HEK293 (cell line): ENCODE measurements around the gene ABCA12.

Experiments used
- CTCF ChIA-PET: fragments of 350-600 bp; formaldehyde crosslinking; extraction: SDS; loops from one replicate; lab custom pipeline; 2021; ENCODE audit warnings: antibody characterized with exemption; lab: Yijun Ruan, JAX
- POLR2A ChIA-PET: fragments of 300-600 bp; formaldehyde crosslinking; extraction: SDS; loops from one replicate; lab custom pipeline; 2020; ENCODE audit warnings: antibody characterized with exemption, inconsistent platforms; lab: Yijun Ruan, JAX
- H3K27ac ChIP-seq: fragments of 200-500 bp; sonication (Bioruptor generic); 2 replicates; pipeline ENCODE4 v1.5.1; 2014; ENCODE audit warnings: low read depth, low read length, control low read depth, inconsistent platforms; ENCODE audit errors: extremely low read depth
- H3K36me3 ChIP-seq, 2 experiments: fragments of 200-500 bp in 1 of 2; sonication (Bioruptor generic) in 1 of 2; 1 replicate in 1 of 2; 2 replicates in 1 of 2; pipeline ENCODE4 v1.5.1; 2014 to 2017; ENCODE audit warnings: inconsistent platforms in 2 of 2, low read length in 2 of 2; ENCODE audit not compliant: control insufficient read depth in 2 of 2, insufficient read depth in 1 of 2
- H3K4me1 ChIP-seq: fragments of 200-500 bp; sonication (Bioruptor generic); 2 replicates; pipeline ENCODE4 v1.5.1; 2014; ENCODE audit warnings: mild to moderate bottlenecking, low read length, inconsistent platforms; ENCODE audit not compliant: control insufficient read depth, insufficient read depth
- H3K4me3 ChIP-seq: 2 replicates; pipeline ENCODE4 v1.5.1; 2011; ENCODE audit warnings: low read depth, mild to moderate bottlenecking, control low read depth, low read length, moderate library complexity
- H3K9me3 ChIP-seq: fragments of 200-500 bp; sonication (Bioruptor generic); 2 replicates; pipeline ENCODE4 v1.5.1; 2014; ENCODE audit warnings: low read depth, low read length, inconsistent platforms; ENCODE audit not compliant: control insufficient read depth, insufficient read depth
- GLI2 ChIP-seq: fragments of 450-650 bp; formaldehyde crosslinking; IDR thresholded peaks from 2 replicates; pipeline ENCODE4; 2017; ENCODE audit warnings: missing biosample characterization, missing genetic modification characterization, low read depth, borderline replicate concordance
- GLIS2 ChIP-seq: fragments of 450-650 bp; formaldehyde crosslinking; IDR thresholded peaks from 2 replicates; pipeline ENCODE4 v1.5.1; 2016; ENCODE audit warnings: missing biosample characterization, missing genetic modification characterization
- HOXC10 ChIP-seq: sonication (generic); formaldehyde crosslinking; IDR thresholded peaks from 2 replicates; pipeline ENCODE4 v1.8.1; 2023; ENCODE audit warnings: mild to moderate bottlenecking, missing genetic modification reagents
- KLF8 ChIP-seq: fragments of 450-650 bp; formaldehyde crosslinking; IDR thresholded peaks from 2 replicates; pipeline ENCODE4 v1.5.1; 2016; ENCODE audit warnings: missing biosample characterization, missing genetic modification characterization
- MZF1 ChIP-seq: fragments of 450-650 bp; formaldehyde crosslinking; IDR thresholded peaks from 2 replicates; pipeline ENCODE4 v1.5.1; 2017; ENCODE audit warnings: missing biosample characterization, missing genetic modification characterization, borderline replicate concordance
- OSR2 ChIP-seq: fragments of 450-650 bp; formaldehyde crosslinking; IDR thresholded peaks from 2 replicates; pipeline ENCODE4 v1.5.1; 2016; ENCODE audit warnings: missing biosample characterization, missing genetic modification characterization
- PRDM1 ChIP-seq: fragments of 450-650 bp; formaldehyde crosslinking; IDR thresholded peaks from 2 replicates; pipeline ENCODE4; 2016; ENCODE audit warnings: missing biosample characterization, missing genetic modification characterization
- SCRT2 ChIP-seq: fragments of 450-650 bp; formaldehyde crosslinking; IDR thresholded peaks from 2 replicates; pipeline ENCODE4 v1.5.1; 2016; ENCODE audit warnings: missing biosample characterization, missing genetic modification characterization
- SP3 ChIP-seq: fragments of 450-650 bp; formaldehyde crosslinking; IDR thresholded peaks from 2 replicates; pipeline ENCODE4 v1.5.1; 2016; ENCODE audit warnings: missing biosample characterization, missing genetic modification characterization
- ZBTB7A ChIP-seq: fragments of 450-650 bp; formaldehyde crosslinking; IDR thresholded peaks from 2 replicates; pipeline ENCODE4 v1.5.1; 2016; ENCODE audit warnings: low read depth, missing biosample characterization, missing genetic modification characterization
- ZNF112 ChIP-seq: fragments of 450-650 bp; formaldehyde crosslinking; IDR thresholded peaks from 2 replicates; pipeline ENCODE4 v1.5.0; 2017; ENCODE audit warnings: missing biosample characterization, missing genetic modification characterization
- ZNF16 ChIP-seq: fragments of 450-650 bp; formaldehyde crosslinking; IDR thresholded peaks from 2 replicates; pipeline ENCODE4 v1.5.1; 2016; ENCODE audit warnings: low read depth, missing biosample characterization, missing genetic modification characterization
- ZNF211 ChIP-seq: fragments of 450-650 bp; formaldehyde crosslinking; IDR thresholded peaks from 2 replicates; pipeline ENCODE4 v1.5.1; 2016; ENCODE audit warnings: low read depth, missing biosample characterization, missing genetic modification characterization
- ZNF248 ChIP-seq: fragments of 450-650 bp; formaldehyde crosslinking; IDR thresholded peaks from 2 replicates; pipeline ENCODE4 v1.5.1; 2017; ENCODE audit warnings: missing biosample characterization, missing genetic modification characterization
- ZNF558 ChIP-seq: fragments of 450-650 bp; formaldehyde crosslinking; IDR thresholded peaks from 2 replicates; pipeline ENCODE4 v1.5.1; 2016; ENCODE audit warnings: missing biosample characterization, missing genetic modification characterization
- ZNF600 ChIP-seq: fragments of 450-650 bp; formaldehyde crosslinking; IDR thresholded peaks from 2 replicates; pipeline ENCODE4 v1.5.1; 2016; ENCODE audit warnings: missing biosample characterization, missing genetic modification characterization
- TF ChIP-seq, protein P1 (sequence below): fragments of 450-650 bp; formaldehyde crosslinking; IDR thresholded peaks from 2 replicates; pipeline ENCODE4 v1.5.0; 2017; ENCODE audit warnings: missing biosample characterization, missing genetic modification characterization, borderline replicate concordance
- TF ChIP-seq, protein P2 (sequence below): fragments of 450-650 bp; formaldehyde crosslinking; IDR thresholded peaks from 2 replicates; pipeline ENCODE4 v1.5.1; 2016; ENCODE audit warnings: missing biosample characterization, missing genetic modification characterization
- TF ChIP-seq, protein P3 (sequence below): fragments of 450-650 bp; formaldehyde crosslinking; IDR thresholded peaks from 2 replicates; pipeline ENCODE4 v1.5.1; 2016; ENCODE audit warnings: missing biosample characterization, missing genetic modification characterization
- TF ChIP-seq, protein P4 (sequence below): fragments of 450-650 bp; formaldehyde crosslinking; IDR thresholded peaks from 2 replicates; pipeline ENCODE4 v1.5.1; 2016; ENCODE audit warnings: missing biosample characterization, missing genetic modification characterization
- TF ChIP-seq, protein P5 (sequence below): fragments of 450-650 bp; formaldehyde crosslinking; IDR thresholded peaks from 2 replicates; pipeline ENCODE4 v1.5.1; 2016; ENCODE audit warnings: missing biosample characterization, missing genetic modification characterization

ABCA12 gene

DNA sequence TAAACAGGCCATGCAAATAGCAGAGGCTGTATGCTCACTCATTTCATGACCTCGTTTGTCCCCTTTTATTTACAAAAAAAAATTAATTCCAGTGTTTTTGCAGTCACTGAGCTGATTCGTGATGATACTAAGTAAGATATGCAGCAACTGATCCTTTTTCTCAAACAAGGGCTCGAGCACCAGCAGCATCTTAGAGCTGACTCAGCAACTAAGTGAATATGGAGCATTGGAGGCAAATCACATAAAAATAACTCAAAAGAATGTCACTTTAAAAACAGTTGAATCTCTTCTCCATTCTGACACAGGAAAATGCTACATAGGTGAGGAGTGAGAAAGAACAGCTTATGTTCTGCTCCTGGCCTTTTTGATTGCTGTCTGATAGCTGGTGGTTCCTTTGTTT lies 152.8 kb downstream of the ABCA12 start (continued):
- TF ChIP-seq, protein P1, sequence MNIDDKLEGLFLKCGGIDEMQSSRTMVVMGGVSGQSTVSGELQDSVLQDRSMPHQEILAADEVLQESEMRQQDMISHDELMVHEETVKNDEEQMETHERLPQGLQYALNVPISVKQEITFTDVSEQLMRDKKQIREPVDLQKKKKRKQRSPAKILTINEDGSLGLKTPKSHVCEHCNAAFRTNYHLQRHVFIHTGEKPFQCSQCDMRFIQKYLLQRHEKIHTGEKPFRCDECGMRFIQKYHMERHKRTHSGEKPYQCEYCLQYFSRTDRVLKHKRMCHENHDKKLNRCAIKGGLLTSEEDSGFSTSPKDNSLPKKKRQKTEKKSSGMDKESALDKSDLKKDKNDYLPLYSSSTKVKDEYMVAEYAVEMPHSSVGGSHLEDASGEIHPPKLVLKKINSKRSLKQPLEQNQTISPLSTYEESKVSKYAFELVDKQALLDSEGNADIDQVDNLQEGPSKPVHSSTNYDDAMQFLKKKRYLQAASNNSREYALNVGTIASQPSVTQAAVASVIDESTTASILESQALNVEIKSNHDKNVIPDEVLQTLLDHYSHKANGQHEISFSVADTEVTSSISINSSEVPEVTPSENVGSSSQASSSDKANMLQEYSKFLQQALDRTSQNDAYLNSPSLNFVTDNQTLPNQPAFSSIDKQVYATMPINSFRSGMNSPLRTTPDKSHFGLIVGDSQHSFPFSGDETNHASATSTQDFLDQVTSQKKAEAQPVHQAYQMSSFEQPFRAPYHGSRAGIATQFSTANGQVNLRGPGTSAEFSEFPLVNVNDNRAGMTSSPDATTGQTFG (tag by site-specific recombination) = no peak
- TF ChIP-seq OSR2 (no peak), KLF8 (tag by site-specific recombination) (no peak), ZBTB7A (no peak), ZNF211 (no peak), ZNF112 (tag by site-specific recombination) (no peak), GLI2 (no peak)
- TF ChIP-seq, all 188 proteins: peak for 0

DNA sequence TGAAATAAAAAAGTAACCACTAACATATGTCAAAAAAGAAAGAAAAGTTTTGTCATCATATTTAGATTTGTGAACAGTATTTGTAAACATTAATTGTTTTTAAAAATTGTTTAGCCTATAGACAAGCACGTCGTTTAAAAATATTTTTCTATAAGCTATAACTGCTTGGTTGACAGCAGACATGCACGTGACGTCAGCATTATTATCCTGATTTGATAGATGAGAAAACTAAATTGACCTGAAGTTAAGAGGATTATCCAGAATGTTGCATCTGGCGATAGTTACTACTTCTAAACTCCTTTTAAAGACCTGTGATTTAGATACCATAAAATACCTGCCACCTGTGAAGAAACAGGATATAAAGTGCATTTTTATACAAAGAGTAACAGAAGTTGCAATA lies 172.0 kb downstream of the ABCA12 start:
- Histone ChIP-seq H3K4me3 (no peak overlapping the region), H3K36me3 (no peaks in the 10 kb centered on the region), H3K4me1 (no peaks in the 10 kb centered on the region), H3K9me3 (no peaks in the 10 kb centered on the region), H3K27ac (no peak overlapping the region)
- CTCF ChIA-PET = no interaction called here
- TF ChIP-seq ZNF16 (tag by site-specific recombination) (no peak), SCRT2 (tag by site-specific recombination) (no peak), ZNF248 (tag by site-specific recombination) (no peak), ZNF558 (tag by site-specific recombination) (no peak), MZF1 (tag by site-specific recombination) (no peak)
- TF ChIP-seq, protein P2, sequence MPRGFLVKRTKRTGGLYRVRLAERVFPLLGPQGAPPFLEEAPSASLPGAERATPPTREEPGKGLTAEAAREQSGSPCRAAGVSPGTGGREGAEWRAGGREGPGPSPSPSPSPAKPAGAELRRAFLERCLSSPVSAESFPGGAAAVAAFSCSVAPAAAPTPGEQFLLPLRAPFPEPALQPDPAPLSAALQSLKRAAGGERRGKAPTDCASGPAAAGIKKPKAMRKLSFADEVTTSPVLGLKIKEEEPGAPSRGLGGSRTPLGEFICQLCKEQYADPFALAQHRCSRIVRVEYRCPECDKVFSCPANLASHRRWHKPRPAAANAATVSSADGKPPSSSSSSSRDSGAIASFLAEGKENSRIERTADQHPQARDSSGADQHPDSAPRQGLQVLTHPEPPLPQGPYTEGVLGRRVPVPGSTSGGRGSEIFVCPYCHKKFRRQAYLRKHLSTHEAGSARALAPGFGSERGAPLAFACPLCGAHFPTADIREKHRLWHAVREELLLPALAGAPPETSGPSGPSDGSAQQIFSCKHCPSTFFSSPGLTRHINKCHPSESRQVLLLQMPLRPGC = no peak
- TF ChIP-seq, protein P3, sequence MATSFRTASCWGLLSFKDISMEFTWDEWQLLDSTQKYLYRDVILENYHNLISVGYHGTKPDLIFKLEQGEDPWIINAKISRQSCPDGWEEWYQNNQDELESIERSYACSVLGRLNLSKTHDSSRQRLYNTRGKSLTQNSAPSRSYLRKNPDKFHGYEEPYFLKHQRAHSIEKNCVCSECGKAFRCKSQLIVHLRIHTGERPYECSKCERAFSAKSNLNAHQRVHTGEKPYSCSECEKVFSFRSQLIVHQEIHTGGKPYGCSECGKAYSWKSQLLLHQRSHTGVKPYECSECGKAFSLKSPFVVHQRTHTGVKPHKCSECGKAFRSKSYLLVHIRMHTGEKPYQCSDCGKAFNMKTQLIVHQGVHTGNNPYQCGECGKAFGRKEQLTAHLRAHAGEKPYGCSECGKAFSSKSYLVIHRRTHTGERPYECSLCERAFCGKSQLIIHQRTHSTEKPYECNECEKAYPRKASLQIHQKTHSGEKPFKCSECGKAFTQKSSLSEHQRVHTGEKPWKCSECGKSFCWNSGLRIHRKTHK (tag by site-specific recombination) = no peak
- POLR2A ChIA-PET = no interaction called here

DNA sequence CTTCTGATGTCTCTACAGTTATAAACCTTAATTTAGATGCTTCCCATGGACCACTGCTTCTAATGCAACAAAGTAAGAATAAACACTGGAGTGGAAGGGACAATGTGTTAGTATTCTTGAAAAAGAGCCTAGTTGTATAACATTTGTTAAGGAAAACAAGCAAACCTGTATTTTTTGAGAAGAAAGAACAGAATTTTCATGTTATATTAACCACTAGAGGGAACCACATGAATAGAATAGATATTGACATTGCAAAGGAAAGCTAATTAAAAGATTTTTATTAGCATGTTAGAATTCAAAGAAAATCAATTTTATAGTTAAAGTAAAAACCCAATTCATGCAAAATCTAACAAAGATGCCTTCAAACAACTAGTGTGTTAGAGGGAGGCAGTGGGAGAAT lies 177.7 kb downstream of the ABCA12 start:
- no peaks in the 10 kb centered on the region for H3K4me1 ChIP-seq
- ChIA-PET POLR2A (no interaction called here), CTCF (interaction anchor here (0.5 to 1.0 kb wide), 6 partner anchors 19 to 970 kb away, joined by 3 to 4 read pairs (median 4); no protein-coding TSS in a partner anchor)
- H3K36me3 ChIP-seq = no peaks in the 10 kb centered on the region
- H3K27ac ChIP-seq = no peak overlapping the region
- H3K9me3 ChIP-seq = no peaks in the 10 kb centered on the region
- TF ChIP-seq HOXC10 (CRISPR knock-in tag) (no peak), ZNF600 (tag by site-specific recombination) (no peak), KLF8 (tag by site-specific recombination) (no peak), GLIS2 (no peak), PRDM1 (no peak), SP3 (tag by site-specific recombination) (no peak)
- TF ChIP-seq, protein P4, sequence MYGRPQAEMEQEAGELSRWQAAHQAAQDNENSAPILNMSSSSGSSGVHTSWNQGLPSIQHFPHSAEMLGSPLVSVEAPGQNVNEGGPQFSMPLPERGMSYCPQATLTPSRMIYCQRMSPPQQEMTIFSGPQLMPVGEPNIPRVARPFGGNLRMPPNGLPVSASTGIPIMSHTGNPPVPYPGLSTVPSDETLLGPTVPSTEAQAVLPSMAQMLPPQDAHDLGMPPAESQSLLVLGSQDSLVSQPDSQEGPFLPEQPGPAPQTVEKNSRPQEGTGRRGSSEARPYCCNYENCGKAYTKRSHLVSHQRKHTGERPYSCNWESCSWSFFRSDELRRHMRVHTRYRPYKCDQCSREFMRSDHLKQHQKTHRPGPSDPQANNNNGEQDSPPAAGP (tag by site-specific recombination) = no peak
- TF ChIP-seq, protein P5, sequence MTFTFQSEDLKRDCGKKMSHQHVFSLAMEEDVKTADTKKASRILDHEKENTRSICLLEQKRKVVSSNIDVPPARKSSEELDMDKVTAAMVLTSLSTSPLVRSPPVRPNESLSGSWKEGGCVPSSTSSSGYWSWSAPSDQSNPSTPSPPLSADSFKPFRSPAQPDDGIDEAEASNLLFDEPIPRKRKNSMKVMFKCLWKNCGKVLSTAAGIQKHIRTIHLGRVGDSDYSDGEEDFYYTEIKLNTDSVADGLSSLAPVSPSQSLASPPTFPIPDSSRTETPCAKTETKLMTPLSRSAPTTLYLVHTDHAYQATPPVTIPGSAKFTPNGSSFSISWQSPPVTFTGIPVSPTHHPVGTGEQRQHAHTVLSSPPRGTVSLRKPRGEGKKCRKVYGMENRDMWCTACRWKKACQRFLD (tag by site-specific recombination) = no peak
- TF ChIP-seq, all 188 proteins: peak for 0
- no peak overlapping the region for H3K4me3 ChIP-seq
